ENCODE measurements around the gene CAMTA1. TPM values are rescaled to one million over a fixed set of nuclear protein-coding genes. Genes with fewer than 3 reads are reported as not detected.

Gene CAMTA1
- total and polyA plus RNA-seq, 9 of the 15 experiments (the other 6 are each of a cell fraction or from before 2014, with no cell fraction given): 43.9 to 161 (median 65.9) TPM

DNA sequence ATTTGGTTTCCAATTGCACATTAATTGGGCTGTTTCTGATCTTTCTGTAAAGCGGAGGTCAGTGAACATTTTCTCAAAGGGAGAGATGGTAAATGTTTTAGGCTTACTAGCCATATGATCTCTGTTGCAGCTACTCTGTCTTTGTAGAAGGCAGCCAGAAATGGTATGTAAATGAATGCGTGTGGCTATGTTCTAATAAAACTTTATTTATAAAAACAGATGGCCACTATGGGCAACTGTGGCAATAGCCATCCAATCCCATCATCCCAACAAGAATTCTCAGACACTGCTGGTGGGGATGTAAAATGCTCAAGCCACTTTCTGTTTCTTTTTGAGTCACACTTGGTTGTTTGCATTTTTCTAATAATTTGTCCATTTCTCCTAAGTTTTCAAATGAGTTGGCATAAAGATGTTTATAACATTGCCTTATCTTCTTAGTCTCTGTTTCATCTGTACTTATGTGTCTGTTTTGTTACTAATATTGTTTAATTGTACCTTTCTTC, 537.1 kb downstream of the CAMTA1 start:
- no peaks in the 10 kb centered on the region for H3K27me3 ChIP-seq (ENCODE audit: control insufficient read depth in 2 of 2, insufficient read depth in 2 of 2, low read length in 2 of 2)
- ATAC-seq (no peak), FAIRE-seq (no peak), DNase-seq (ENCODE audit: extremely low read depth in 1 of 4, low spot score in 3 of 4) (no peak)
- WGBS (ENCODE audit: insufficient coverage, low coverage, missing lambda C conversion rate): 0% methylated on average over 2 of the region's 2 CpGs
- no peaks in the 10 kb centered on the region for H3K9me1 ChIP-seq (ENCODE audit: control insufficient read depth, insufficient read depth, low read length)
- POLR2A ChIA-PET: interaction anchor here (0.5 kb wide), 1 partner anchor 203 kb away, joined by 3 read pairs; no protein-coding TSS in a partner anchor
- CTCF ChIA-PET (ENCODE audit: low intra/inter-chr PET ratio): no interaction called here
- H4K20me1 ChIP-seq (replicated peaks; ENCODE audit: control insufficient read depth, insufficient read depth, low read length): no peaks in the 10 kb centered on the region; the same call in 1 of the 2 replicates
- no peak overlapping the region for H3K4me2 ChIP-seq (ENCODE audit: insufficient read depth, low read length)
- H3K9me3 ChIP-seq (replicated peaks; ENCODE audit: control insufficient read depth, insufficient read depth, low read depth, low read length): no peaks in the 10 kb centered on the region
- no peak overlapping the region for H3K4me3 ChIP-seq
- H2AFZ ChIP-seq (ENCODE audit: low read depth, low read length): no peak overlapping the region
- intact Hi-C loops (cut with micrococcal nuclease) (no loop called here), in situ Hi-C loops (cut with MboI) (no loop called here)
- no TSS peak for BruUV-seq (replicated peaks)
- no peak for TF ChIP-seq ZNF695 (CRISPR knock-in tag; IDR thresholded peaks at IDR 0.05)
- TF ChIP-seq, protein P1, sequence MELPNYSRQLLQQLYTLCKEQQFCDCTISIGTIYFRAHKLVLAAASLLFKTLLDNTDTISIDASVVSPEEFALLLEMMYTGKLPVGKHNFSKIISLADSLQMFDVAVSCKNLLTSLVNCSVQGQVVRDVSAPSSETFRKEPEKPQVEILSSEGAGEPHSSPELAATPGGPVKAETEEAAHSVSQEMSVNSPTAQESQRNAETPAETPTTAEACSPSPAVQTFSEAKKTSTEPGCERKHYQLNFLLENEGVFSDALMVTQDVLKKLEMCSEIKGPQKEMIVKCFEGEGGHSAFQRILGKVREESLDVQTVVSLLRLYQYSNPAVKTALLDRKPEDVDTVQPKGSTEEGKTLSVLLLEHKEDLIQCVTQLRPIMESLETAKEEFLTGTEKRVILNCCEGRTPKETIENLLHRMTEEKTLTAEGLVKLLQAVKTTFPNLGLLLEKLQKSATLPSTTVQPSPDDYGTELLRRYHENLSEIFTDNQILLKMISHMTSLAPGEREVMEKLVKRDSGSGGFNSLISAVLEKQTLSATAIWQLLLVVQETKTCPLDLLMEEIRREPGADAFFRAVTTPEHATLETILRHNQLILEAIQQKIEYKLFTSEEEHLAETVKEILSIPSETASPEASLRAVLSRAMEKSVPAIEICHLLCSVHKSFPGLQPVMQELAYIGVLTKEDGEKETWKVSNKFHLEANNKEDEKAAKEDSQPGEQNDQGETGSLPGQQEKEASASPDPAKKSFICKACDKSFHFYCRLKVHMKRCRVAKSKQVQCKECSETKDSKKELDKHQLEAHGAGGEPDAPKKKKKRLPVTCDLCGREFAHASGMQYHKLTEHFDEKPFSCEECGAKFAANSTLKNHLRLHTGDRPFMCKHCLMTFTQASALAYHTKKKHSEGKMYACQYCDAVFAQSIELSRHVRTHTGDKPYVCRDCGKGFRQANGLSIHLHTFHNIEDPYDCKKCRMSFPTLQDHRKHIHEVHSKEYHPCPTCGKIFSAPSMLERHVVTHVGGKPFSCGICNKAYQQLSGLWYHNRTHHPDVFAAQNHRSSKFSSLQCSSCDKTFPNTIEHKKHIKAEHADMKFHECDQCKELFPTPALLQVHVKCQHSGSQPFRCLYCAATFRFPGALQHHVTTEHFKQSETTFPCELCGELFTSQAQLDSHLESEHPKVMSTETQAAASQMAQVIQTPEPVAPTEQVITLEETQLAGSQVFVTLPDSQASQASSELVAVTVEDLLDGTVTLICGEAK (IDR thresholded peaks at IDR 0.05): peak; percentile 88
- TF ChIP-seq, protein P1 (CRISPR knock-in tag; IDR thresholded peaks at IDR 0.05): no peak
- no peaks in the 10 kb centered on the region for H3K4me1 ChIP-seq (replicated peaks in 1 of 2; ENCODE audit: control insufficient read depth in 2 of 2, insufficient read depth in 2 of 2, low read length in 2 of 2)
- no peaks in the 10 kb centered on the region for H3K79me2 ChIP-seq (ENCODE audit: control insufficient read depth, insufficient read depth, low read length)
- no peak overlapping the region for H3K27ac ChIP-seq (ENCODE audit: extremely low read depth, low read depth, low read length)
- no peak overlapping the region for H3K9ac ChIP-seq (ENCODE audit: insufficient read depth in 1 of 2, low read depth in 2 of 2, low read length in 2 of 2)
- H3K36me3 ChIP-seq (ENCODE audit: control insufficient read depth, insufficient read depth, low read length): no peaks in the 10 kb centered on the region
